Astrocyte (in vitro differentiated cells and primary cell): ENCODE data around the gene PBX3.

ENCODE experiments used
- EZH2 ChIP-seq: IDR thresholded peaks from 2 replicates; pipeline ENCODE4 v1.6.1; 2012; ENCODE audit warnings: mild to moderate bottlenecking, low read length, inconsistent platforms; ENCODE audit not compliant: insufficient read depth
- TF ChIP-seq, protein P1 (sequence below): IDR thresholded peaks from 2 replicates; pipeline ENCODE4 v1.5.1; 2011; ENCODE audit warnings: low read depth, mild to moderate bottlenecking, inconsistent platforms, low read length, moderate library complexity; ENCODE audit not compliant: insufficient read depth

DNA sequence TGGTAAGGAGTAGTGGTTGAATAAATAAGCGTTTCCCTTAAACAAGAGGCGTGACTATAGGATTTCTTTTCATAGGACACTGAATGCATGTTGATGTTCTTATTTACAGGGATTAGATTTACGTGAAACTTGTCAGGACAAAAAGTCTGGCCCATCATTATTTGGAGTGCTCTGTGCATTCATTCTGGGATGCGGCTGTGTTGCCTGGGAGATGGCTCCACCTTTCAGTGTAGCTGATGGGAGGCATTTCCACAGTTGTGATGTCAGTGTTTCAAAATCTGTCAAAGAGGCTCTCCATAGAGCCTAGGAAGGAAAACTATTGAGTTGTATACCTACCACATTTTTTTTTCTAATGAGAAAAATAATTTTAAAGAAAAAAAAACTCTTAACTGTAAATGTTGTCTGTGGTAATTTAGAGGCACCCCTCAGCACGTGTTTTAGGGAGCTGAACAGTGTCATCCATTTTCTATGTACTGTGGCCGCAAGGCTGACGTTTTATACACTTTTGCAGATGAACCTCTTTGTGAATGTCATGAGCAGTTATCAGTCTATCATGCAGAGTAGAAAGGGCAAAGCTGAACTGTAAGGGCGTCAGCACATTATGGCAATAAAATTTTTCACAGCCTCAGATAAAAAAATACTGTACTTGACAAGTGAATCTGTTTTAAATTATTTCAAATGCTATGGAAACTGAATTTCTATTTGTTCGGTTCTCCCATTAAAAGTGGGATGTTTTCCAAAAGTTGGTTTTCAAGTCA is 202.7 kb downstream of the PBX3 start:
- TF ChIP-seq, protein P1, sequence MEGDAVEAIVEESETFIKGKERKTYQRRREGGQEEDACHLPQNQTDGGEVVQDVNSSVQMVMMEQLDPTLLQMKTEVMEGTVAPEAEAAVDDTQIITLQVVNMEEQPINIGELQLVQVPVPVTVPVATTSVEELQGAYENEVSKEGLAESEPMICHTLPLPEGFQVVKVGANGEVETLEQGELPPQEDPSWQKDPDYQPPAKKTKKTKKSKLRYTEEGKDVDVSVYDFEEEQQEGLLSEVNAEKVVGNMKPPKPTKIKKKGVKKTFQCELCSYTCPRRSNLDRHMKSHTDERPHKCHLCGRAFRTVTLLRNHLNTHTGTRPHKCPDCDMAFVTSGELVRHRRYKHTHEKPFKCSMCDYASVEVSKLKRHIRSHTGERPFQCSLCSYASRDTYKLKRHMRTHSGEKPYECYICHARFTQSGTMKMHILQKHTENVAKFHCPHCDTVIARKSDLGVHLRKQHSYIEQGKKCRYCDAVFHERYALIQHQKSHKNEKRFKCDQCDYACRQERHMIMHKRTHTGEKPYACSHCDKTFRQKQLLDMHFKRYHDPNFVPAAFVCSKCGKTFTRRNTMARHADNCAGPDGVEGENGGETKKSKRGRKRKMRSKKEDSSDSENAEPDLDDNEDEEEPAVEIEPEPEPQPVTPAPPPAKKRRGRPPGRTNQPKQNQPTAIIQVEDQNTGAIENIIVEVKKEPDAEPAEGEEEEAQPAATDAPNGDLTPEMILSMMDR: no peak
- no peak for TF ChIP-seq EZH2
